GM11168 (cell line): ENCODE measurements around the gene AGAP1.

Experiments
- in situ Hi-C: fragments of 300-500 bp; cut with MboI; formaldehyde crosslinking; loops from one replicate; pipeline ENCODE4 v1.12.0; 2022; ENCODE audit warnings: low sequenced_read_pairs; ENCODE audit not compliant: unreplicated experiment

AGAP1 gene

DNA sequence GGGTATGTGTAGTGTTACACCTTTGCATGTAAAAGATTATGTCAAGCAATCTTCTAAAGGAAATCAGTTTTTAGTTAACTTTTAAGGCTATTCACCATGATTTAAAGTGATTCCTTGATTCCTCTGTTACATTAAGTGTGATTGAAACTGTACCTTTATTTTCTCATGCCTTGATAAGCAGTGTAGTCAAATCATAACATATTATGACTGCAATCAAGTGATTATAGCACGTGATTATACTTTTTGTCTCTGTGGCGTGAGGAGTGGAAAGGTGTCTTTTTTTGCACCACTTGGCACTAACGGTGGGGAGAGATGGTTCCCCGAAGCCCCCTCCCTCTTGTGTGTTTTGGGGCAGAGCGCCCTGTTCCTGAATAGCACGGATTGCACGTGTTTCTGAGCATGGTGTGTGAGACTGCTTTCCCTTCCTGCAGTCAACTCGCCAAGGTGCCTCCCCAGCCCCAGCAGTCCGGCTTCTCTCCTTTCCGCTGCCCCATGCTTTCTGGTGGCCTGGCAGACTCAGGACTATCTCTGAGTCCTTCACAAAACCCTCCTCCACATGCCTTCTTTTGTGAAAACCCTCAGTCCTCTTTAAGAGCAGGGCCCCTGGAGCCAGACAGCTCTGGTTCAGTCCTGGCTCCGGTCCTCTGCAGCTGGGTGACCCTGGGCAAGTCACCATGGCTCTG lies 68.4 kb downstream of the AGAP1 start:
- in situ Hi-C loops: no loop called here

DNA sequence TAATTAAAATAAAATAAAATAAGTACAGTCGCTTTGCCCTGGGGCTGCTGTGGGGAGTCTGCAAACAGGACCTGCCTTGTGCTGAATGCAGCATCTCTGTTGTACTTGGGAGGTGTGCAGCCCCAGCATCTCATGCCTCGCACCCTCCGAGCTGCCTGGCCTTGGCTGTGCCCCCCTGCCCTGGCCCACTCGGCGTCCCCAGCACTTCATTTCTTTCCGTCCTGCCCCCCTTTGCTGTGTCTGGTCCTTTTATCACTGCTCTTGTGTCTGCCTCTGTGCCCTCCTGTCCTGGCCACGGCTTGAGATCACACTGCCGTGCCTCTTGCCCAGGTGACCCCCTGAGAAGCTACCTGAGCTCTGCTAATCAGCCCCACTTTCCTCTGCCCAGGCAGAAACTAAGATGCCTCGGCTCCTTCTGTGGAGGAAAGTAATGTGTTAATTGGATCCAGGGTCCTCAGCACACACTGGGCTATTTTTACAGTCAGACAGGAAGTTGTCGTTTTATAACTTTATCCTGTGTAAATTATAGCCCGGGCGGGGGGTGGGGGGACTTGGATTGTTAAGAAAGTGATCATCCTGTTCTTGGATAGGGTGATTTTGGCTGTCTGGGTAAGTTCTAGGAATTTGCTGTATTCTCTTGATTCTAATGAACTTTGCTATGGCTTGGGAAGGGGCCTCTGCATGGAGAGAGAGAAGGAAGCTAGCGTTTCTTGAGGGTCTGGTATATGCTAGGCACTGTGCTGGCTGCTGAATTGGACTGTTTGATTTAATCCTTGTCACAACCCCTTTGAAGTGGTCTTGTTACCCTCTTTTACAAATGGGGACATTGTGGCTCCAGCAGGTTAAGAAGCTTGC lies 69.4 kb downstream of the AGAP1 start:
- in situ Hi-C loops: no loop called here

DNA sequence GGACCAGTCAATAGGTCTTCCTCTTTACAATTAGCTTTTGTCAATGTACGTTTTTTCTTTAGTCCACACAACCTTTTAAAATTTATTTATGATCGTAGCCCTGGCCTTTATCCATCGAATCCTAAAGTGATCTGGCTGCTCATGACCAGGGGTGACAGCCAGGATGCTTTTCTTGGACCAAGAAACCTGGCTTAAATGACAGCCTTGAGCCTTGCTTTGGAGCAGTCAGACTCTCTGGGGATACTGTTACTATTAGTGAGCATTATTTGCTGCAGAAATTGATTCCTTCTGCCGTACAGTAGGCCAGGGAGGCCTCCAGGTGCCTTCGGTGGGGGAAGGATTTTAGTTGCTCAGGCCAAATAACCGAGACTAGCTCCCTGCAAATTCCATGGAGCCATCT lies 70.2 kb downstream of the AGAP1 start:
- in situ Hi-C loops: no loop called here

DNA sequence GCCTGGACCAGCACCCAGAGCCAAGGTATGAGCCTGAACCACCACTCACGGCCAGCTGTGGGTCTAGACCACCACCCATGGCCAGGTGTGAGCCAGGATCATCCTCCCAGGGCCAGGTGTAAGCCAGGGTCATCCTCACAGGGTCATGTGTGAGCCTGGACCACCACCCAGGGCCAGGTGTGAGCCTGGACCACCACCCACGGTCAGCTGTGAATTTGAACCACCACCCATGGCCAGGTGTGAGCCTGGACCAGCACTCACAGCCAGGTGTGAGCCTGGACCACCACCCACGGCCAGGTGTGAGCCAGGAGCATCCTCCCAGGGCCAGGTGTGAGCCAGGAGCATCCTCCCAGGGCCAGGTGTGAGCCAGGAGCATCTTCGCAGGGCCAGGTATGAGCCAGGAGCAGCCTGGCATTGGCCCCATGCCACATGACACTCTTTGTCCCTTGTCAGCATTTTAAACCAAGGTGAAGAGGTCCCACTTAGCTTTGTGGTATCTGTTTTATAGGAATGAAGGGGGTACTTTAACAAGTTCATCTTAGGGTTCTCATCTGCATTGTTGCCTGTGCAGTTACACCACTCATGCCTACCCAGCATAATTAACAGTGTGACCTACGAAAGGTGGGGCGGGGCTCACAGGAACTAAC lies 71.2 kb downstream of the AGAP1 start:
- in situ Hi-C loops: no loop called here

DNA sequence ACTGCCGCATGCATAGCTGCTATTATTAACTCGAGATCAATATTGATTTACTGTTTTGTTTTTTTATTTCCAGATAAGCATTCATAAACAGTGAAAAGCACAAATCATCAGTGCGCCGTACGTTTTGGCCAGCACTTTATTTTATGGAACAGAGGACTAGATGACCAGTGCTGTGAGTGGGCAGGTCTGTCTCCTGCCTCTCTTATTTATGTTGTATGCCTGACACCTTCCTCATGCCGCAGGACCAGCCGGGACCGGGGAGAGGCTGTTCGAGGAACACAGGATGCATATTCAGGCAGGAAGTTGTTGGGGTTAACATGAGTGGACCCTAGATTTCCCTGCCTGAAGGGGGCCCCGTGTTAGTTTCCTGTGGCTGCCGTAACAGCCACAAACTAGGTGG lies 72.6 kb downstream of the AGAP1 start:
- in situ Hi-C loops: no loop called here

DNA sequence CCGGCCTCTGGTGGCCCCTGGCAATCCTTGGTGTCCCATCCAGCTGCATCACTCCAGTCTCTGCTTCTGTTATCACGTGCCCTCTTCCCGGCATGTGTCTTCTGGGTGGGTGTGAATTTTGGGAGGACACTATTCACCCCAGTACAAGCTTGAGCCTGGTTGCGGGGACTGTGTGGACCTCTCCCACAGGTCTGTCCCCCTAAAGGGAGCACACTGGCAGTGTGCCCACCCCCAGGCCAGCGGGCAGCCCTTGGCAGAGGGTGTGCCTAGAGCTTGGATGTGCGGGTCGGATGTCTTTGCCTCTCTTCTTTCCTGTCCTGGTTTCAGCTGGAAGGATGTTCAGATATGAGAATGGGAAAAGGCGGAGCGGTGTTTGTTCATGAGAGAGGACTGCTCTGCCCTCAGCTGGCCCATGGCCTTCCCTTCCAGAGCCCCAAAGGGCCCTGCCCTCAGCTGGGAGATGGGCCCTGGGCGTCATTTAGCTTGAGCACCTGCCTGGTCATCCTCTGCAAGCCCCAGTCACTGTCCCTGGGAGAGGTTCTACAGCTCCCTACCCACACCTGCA lies 73.2 kb downstream of the AGAP1 start:
- in situ Hi-C loops: no loop called here

DNA sequence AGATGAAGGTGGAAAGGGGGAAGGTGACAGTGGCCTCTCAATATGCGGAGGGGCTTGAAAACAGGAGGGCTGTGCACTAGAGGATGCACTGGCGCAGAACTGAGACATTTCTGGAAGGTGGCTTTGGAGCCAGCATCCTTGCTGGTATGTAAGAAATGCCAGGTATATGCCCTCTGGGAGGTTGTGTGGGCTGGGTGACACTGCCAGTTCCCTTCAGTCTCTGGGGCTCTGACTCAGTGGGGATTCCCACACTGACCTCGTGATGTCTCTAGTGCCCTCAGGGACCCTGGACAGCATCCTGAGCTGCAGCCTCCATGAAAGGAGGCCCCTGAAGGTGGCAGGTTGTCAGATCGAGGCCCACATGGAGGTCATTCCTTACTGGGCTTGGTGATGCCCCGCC lies 74.0 kb downstream of the AGAP1 start:
- in situ Hi-C loops: no loop called here

DNA sequence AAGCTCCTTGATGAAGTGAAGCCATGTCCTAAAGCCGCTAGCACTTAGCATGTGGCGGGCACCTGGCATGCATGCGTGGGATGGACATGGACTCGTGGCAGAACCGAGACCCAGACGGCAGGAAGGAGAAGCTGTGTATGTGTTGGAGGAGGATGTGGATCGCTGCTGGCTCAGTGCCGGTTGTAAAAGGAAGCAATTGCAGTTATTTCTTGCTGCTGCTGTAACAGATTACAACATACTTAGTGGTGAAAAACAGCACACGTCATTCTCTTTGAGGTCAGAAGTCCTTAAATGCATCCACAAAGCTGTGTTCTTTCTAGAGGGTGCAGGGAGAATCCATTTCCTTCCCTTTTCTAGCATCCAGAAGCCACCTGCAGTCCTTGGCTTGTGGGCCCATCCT lies 74.6 kb downstream of the AGAP1 start:
- in situ Hi-C loops: no loop called here

DNA sequence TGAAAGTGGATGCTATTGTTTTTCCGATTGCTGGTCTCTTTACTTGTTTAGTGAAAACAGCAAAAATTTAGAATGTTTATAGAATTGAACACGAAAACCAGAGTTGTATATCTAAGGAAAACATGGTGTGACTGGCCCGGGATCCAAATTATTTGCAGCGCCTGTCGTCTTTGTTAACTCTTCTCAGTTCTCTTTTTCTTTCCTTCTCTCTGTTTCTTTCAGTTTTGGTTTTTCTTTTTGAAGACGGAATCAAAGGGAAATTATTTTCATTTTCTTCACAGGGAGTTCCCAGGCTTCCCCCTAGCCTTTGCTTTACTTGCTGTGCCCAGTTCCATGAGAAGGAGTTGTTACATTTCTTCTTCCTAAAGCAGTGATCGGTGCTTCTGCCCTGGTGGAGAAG lies 76.0 kb downstream of the AGAP1 start:
- in situ Hi-C loops: no loop called here

DNA sequence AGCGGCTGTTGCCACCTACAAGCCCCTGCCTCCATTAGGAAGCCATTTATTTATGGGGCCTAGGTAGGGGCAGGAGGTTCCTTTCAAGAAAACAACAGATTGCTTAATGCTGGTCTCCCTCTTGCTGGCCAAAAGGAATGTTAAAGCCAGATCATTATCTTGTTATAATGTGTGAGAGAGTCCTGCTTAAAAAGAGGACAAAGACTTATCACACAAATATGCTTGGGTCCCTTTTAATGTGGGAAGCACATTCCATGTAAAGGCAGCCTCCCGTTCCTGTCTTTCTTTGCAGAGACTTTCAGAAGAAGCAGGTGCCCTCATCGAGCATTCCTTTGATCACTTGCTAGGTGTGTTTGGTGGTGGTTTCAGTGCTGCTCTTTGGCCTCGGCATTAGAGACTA lies 76.4 kb downstream of the AGAP1 start:
- in situ Hi-C loops: no loop called here

DNA sequence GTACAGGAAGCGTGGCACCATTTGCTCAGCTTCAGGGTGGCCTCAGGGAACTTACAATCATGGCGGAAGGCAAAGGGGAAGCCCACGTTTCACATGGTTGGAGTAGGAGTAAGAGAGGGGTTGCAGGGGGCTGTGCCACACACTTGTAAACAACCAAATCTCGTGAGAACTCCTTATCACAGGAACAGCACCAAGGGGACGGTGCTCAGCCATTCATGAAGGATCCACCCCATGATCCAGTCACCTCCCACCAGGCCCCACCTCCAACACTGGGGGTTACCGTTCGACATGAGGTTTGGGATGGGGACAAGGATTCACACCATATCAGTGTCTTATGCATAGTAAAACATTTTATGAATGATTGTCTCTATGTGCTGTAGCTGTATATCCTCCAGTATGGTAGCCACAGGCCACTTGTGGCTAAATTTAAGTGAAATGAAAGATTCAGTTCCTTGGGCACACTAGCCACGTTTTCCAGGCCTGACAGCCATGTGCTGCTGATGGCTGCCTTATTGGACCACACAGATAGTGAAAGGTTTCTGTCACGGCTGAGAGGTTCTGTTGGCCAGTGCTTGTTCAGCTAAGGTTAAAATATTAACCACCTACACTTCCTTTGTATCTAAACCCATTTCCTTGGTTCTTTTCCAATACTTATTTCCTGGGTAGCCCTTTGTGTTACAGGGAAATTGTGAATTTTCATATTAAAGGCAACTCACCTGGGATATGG lies 77.3 kb downstream of the AGAP1 start:
- in situ Hi-C loops: no loop called here

DNA sequence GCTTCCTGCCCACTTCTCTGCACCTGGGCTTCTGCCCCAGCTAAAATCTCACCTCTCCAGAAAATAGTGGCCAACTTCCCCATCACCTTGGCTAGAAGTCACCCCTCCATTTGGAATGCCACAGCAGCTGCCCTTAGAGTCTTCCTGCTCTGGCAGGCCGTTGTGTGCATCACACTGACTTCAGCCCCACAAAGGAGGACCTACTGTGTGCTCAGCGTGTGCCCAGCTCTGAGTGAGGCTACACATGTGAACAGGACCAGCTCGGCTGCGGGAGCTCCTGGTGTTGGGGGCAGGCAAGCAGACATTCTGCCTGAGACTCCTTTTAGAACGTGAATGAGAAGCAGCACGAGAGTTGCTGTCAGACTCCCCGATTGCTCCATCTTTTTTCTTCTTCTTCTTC lies 78.7 kb downstream of the AGAP1 start:
- in situ Hi-C loops: no loop called here

DNA sequence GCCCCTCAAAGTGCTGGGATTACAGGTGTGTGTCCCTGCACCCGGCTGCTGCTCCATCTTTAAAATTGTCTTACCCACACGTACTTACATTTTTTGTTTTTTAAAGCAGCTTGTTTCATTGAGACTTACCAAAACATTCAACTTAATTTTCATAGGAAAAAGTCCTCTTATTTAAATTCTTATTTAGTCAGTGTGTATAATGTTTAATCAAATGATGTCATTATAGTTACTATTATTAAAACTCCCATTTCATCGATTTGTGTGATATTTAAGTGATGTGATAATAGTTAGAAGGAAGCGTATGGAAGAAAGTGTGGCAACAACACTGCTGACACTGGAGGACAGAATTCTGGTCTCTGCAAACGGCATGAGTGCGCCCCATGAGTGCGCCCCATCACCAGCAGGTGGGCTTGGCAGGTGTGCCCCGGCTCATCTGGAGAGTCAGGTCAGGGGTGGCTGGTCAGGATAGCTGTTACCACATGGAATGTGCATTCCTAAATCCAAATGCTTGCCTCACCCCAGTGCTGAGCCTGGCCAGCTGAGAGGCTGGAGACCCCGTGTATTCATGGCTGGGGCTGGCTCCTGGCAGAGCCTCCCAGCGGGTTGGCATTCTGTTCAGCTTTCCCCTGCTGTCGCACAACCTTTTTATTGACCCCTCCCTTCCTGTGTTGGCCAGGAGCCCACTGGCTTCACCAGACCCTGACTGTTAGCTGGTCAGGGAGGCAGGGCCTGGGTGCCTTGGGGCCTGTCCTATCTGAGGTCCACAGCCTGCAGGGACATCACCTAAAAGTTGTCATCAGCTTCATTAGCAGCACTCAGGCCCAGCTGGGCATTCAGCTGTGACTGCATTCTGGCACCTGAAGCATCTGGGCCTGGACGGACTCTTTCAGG lies 79.7 kb downstream of the AGAP1 start:
- in situ Hi-C loops: no loop called here

DNA sequence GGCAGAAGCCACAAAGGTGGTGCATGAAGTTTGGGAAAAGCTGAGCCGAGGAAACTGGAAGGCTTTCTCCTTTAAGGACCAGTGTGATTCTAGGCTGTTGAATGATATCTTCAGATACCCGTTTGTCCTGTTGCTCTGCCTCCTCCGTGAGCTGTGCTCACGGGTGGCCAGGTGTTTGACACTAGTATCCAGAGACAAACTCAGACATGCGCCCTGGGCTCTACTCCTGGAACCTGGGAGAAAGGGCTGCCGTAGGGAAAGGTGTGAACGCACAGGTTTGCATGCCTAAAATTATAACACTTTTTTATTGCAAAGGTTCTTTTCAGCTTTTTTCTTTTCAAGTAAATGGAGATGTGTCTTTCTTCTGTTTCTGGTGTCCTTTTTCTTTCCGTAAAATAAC lies 81.6 kb downstream of the AGAP1 start:
- in situ Hi-C loops: no loop called here

DNA sequence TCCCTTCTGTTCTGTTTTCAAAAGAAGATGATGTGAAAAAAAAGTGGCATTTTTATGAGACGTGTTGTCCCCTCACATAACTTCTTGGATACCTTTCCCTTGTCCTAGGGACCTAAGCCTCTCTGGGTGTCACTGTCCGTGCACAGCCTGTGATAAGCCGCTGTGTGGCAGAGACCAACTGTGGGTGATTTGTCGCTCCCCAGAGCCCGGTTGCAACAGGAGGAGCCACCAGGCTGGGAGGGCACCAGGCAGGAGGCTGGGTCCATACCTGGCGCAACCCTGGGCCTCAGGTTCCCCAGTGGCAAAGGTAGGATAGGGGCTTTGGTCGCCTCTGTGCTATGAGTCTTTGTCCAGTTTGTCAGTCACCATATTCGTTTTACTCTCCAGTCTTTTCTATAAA lies 82.1 kb downstream of the AGAP1 start:
- in situ Hi-C loops: no loop called here

DNA sequence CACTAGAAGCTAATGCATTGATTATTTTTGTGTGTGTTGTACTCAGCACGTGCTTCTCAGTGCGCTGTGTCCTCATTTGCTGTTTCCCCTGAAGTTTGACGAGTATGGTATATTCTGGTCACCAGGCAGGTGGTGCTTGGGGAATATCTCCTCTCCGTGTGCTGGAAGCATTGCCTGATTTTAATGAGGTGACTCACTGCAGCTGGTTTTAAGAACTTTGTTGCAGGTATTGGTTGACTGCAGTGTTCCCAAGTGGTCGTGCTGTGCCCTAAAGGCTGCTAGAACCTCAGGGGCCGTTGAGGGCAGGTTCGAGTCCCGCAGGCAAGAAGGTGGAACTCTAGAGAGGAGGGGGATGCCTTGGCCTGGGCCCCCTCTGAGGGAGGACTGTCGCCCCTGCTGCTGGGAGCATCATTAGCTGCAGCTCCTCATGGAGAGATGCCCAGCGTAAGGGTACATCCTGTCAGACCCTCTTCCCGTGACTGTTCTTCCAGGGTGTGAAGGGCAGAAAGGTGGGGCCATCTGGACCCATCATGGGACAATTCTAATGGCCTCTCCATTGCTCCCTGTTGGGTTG lies 82.6 kb downstream of the AGAP1 start:
- in situ Hi-C loops: no loop called here

DNA sequence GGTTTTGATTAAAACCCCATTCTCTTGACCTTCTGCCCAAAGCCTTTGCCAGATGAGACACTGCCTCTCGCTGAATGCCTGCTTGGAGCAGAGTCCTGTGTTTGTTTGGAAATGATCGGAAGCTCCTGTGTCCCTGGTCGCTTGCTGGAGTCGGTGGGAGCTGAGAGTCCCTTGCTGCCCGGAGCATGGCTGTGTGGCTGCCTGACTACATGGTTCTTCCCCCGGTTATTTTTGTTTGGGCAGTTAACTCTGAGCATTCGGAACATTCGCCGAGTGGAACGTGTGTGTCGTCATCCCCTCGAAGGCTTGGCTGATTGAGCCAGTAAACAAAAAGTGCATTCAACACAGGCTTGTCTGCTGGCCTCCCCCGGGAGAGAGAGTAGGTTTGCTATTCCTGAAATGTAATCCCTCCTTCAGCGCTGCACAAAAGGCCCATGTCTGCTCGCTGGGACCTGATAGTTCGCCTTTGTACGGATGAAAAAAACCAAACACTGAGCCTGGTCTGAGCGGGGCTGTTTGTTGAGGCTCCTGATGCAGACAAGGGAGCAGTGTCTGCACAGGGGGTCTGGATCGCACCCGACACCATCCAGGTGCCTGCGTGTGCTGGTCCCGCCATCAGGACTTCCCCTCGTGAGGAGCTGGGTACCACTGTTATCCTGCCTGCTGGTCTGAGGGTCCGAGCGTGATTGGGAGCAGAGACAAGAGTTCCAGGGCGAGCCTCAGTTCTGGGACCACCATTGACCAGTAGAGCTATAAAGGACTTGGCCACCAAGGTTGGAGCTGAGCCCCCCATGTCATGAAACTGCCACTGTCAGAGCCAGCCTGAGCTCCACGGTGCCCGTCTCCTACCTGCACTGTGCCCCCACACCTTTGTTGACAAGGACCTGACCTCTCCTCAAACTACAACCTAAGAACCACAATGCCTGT lies 83.8 kb downstream of the AGAP1 start:
- in situ Hi-C loops: no loop called here

DNA sequence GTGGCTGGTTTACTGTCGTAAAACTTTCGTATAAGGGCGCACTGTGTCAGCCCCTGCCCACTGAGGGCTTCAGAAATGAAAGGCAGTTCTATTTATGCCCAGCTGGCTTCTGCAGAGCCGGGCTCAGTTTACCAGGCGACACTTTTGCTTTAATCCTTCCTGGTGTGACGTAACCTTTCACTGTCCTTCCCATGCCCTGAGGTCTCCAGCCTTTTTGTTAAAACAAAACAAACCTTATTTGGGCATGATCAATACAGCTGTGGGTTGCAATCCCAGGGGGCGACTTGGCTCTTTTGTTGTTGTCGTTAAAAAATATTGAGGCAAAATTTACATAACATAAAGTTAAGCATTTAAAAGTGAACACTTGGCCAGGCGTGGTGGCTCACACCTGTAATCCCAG lies 85.3 kb downstream of the AGAP1 start:
- in situ Hi-C loops: no loop called here
